Measurements from ENCODE around the gene ZNF627.
"Not testable (repeated sequence)": the region's sequence is repeated elsewhere in the genome, so short reads cannot be mapped to it uniquely, and the experiment has no call there.

ZNF627 gene

GRCh38 chr19:11620553-11620952, 23.3 kb downstream of the ZNF627 start:
- DNase-seq (ENCODE audit: low read depth in 2 of 3, low spot score in 2 of 3) = no peak

GRCh38 chr19:11622401-11622800, 25.1 kb downstream of the ZNF627 start:
- DNase-seq (ENCODE audit: low read depth in 2 of 3, low spot score in 2 of 3) = not testable (repeated sequence)

- DNase-seq (ENCODE audit: low read depth in 2 of 3, low spot score in 2 of 3) = no peak
These were observed 26.8 kb downstream of the ZNF627 start for GRCh38 chr19:11624069-11624463.

- no peak for DNase-seq (ENCODE audit: low read depth in 2 of 3, low spot score in 2 of 3)
These were observed 29.0 kb downstream of the ZNF627 start for GRCh38 chr19:11626252-11626651.

- no peak for DNase-seq (ENCODE audit: low read depth in 2 of 3, low spot score in 2 of 3)
These were observed 35.9 kb downstream of the ZNF627 start for GRCh38 chr19:11633223-11633622.

GRCh38 chr19:11634018-11634662, 36.9 kb downstream of the ZNF627 start:
- not testable (repeated sequence) for DNase-seq (ENCODE audit: low read depth in 2 of 3, low spot score in 2 of 3)

GRCh38 chr19:11639245-11639601, 41.9 kb downstream of the ZNF627 start:
- DNase-seq (ENCODE audit: low read depth in 2 of 3, low spot score in 2 of 3) = no peak

GRCh38 chr19:11639602-11640471, 42.6 kb downstream of the ZNF627 start:
- DNase-seq (ENCODE audit: low read depth in 2 of 3, low spot score in 2 of 3) = peak; percentile 68 to 86 (median 79)

GRCh38 chr19:11641244-11641643, 44.0 kb downstream of the ZNF627 start:
- no peak for DNase-seq (ENCODE audit: low read depth in 2 of 3, low spot score in 2 of 3)

- no peak for DNase-seq (ENCODE audit: low read depth in 2 of 3, low spot score in 2 of 3)
These were observed 45.6 kb downstream of the ZNF627 start for GRCh38 chr19:11642902-11643301.

GRCh38 chr19:11649941-11650340, 52.7 kb downstream of the ZNF627 start:
- no peak for DNase-seq (ENCODE audit: low read depth in 2 of 3, low spot score in 2 of 3)

GRCh38 chr19:11651062-11651461, 53.8 kb downstream of the ZNF627 start:
- no peak for DNase-seq (ENCODE audit: low read depth in 2 of 3, low spot score in 2 of 3)

GRCh38 chr19:11652056-11652455, 54.8 kb downstream of the ZNF627 start:
- no peak for DNase-seq (ENCODE audit: low read depth in 2 of 3, low spot score in 2 of 3)

GRCh38 chr19:11652492-11652891, 55.2 kb downstream of the ZNF627 start:
- DNase-seq (ENCODE audit: low read depth in 2 of 3, low spot score in 2 of 3) = no peak

GRCh38 chr19:11656535-11656934, 59.3 kb downstream of the ZNF627 start:
- no peak for DNase-seq (ENCODE audit: low read depth in 2 of 3, low spot score in 2 of 3)

GRCh38 chr19:11657307-11657706, 60.0 kb downstream of the ZNF627 start:
- no peak for DNase-seq (ENCODE audit: low read depth in 2 of 3, low spot score in 2 of 3)

- DNase-seq (ENCODE audit: low read depth in 2 of 3, low spot score in 2 of 3) = no peak
These were observed 61.7 kb downstream of the ZNF627 start for GRCh38 chr19:11658970-11659369.

- no peak for DNase-seq (ENCODE audit: low read depth in 2 of 3, low spot score in 2 of 3)
These were observed 62.3 kb downstream of the ZNF627 start for GRCh38 chr19:11659612-11660011.

- DNase-seq (ENCODE audit: low read depth in 2 of 3, low spot score in 2 of 3) = no peak
These were observed 65.0 kb downstream of the ZNF627 start for GRCh38 chr19:11662278-11662677.

- no peak for DNase-seq (ENCODE audit: low read depth in 2 of 3, low spot score in 2 of 3)
These were observed 65.9 kb downstream of the ZNF627 start for GRCh38 chr19:11663181-11663591.
